Measurements from ENCODE around the gene KCNMA1.

DNA sequence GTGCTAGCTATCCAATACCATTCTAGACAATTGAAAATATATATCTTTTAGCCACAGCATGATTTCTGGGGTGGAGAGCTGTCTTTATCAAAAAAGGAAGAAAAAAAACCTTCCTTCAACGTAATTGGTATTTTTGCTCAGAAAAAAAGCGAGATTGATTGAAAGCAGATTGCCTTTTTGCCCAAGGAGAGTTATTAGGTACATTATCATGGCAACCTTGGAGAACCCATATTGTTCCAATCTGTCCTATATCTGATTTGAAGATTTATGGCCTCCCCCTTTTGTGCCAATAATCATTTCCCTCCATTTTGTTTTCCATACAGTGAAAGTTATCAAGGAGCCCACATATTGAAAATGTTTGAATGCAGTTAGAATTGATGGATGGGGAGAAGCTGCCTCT, 544.5 kb downstream of the KCNMA1 start:
- TF ChIP-seq EZH2phosphoT487 (IDR thresholded peaks at IDR 0.05; ENCODE audit: borderline replicate concordance, low read length) (no peak), EZH2 (IDR thresholded peaks at IDR 0.05; ENCODE audit: low read length, unreplicated experiment) (no peak)
- TF ChIP-seq, protein P1, sequence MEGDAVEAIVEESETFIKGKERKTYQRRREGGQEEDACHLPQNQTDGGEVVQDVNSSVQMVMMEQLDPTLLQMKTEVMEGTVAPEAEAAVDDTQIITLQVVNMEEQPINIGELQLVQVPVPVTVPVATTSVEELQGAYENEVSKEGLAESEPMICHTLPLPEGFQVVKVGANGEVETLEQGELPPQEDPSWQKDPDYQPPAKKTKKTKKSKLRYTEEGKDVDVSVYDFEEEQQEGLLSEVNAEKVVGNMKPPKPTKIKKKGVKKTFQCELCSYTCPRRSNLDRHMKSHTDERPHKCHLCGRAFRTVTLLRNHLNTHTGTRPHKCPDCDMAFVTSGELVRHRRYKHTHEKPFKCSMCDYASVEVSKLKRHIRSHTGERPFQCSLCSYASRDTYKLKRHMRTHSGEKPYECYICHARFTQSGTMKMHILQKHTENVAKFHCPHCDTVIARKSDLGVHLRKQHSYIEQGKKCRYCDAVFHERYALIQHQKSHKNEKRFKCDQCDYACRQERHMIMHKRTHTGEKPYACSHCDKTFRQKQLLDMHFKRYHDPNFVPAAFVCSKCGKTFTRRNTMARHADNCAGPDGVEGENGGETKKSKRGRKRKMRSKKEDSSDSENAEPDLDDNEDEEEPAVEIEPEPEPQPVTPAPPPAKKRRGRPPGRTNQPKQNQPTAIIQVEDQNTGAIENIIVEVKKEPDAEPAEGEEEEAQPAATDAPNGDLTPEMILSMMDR (conservative IDR thresholded peaks at IDR 0.05; ENCODE audit: low read depth, low read length), result no peak

Measured in PC-3 (cell line).